Panc1 (cell line): ENCODE measurements around the gene LIPJ. TPM values are rescaled to one million over a fixed set of nuclear protein-coding genes. Genes with fewer than 3 reads are reported as not detected.

Experiments
- ATAC-seq: fragments of 200-7000 bp; cut with Tn5 transposase; 2 replicates; pipeline ENCODE4 v1.9.1; 2020; ENCODE audit warnings: mild to moderate bottlenecking, moderate library complexity
- BruUV-seq: library from RNA; stranded (reverse); fragments of 400-500 nt; replicated peaks from 2 replicates; lab custom pipeline; 2021; lab: Mats Ljungman, UMichigan
- CTCF ChIA-PET: fragments of 300-600 bp; sonication (Branson Sonifier 250); formaldehyde crosslinking; loops from one replicate; lab custom pipeline; 2022; ENCODE audit warnings: antibody characterized with exemption; lab: Charles Lee
- POLR2A ChIA-PET: fragments of 300-600 bp; sonication (Branson Sonifier 250); formaldehyde crosslinking; loops from one replicate; lab custom pipeline; 2022; ENCODE audit warnings: antibody characterized with exemption; lab: Charles Lee
- DNase-seq: peaks from one replicate; pipeline ENCODE4 v3.0.0-alpha.2; 2010; ENCODE audit warnings: low read depth, low spot score
- H3K27ac ChIP-seq: 2 replicates; pipeline ENCODE4 v1.5.1; 2011; ENCODE audit warnings: mild to moderate bottlenecking, low read length, inconsistent platforms
- H3K27me3 ChIP-seq: fragments of 200-500 bp; sonication (Bioruptor generic); 2 replicates; pipeline ENCODE4 v1.6.0; 2014; ENCODE audit warnings: low read length, inconsistent platforms; ENCODE audit not compliant: control insufficient read depth, insufficient read depth
- H3K36me3 ChIP-seq: fragments of 200-500 bp; sonication (Bioruptor generic); 2 replicates; pipeline ENCODE4 v1.5.1; 2014; ENCODE audit warnings: inconsistent platforms, mild to moderate bottlenecking, low read length, moderate library complexity; ENCODE audit not compliant: control insufficient read depth, insufficient read depth
- H3K4me1 ChIP-seq: 2 replicates; pipeline ENCODE4 v1.5.1; 2011; ENCODE audit warnings: inconsistent platforms, mild to moderate bottlenecking, low read length, moderate library complexity; ENCODE audit not compliant: control insufficient read depth, insufficient read depth
- H3K4me3 ChIP-seq, 2 experiments: 2 replicates each; pipeline ENCODE4 v1.5.1; 2011 to 2012; ENCODE audit warnings: low read depth in 2 of 2, low read length in 2 of 2, mild to moderate bottlenecking in 2 of 2, inconsistent platforms in 1 of 2, moderate library complexity in 1 of 2
- H3K9me3 ChIP-seq: fragments of 200-500 bp; sonication (Bioruptor generic); 2 replicates; pipeline ENCODE4 v1.5.1; 2014; ENCODE audit warnings: low read depth, mild to moderate bottlenecking, inconsistent platforms, low read length, moderate library complexity; ENCODE audit not compliant: control insufficient read depth, insufficient read depth
- POLR2AphosphoS5 ChIP-seq: IDR thresholded peaks from 2 replicates; pipeline ENCODE4 v1.6.1; 2012; ENCODE audit warnings: mild to moderate bottlenecking, low read depth, low read length, moderate library complexity
- SIN3A ChIP-seq: IDR thresholded peaks from 2 replicates; pipeline ENCODE4 v1.6.1; 2012; ENCODE audit warnings: low read depth, mild to moderate bottlenecking, low read length, moderate library complexity, borderline replicate concordance; ENCODE audit not compliant: insufficient read depth
- TCF7L2 ChIP-seq: IDR thresholded peaks from 2 replicates; pipeline ENCODE4 v1.6.1; 2011; ENCODE audit warnings: mild to moderate bottlenecking, low read depth, low read length, inconsistent platforms
- in situ Hi-C: cut with HindIII; loops from 2 replicates; pipeline ENCODE4 v1.10.0; 2016; ENCODE audit warnings: low sequenced_read_pairs, low pct_unique_long_range_greater_than_20kb
- intact Hi-C: fragments of 100-400 bp; cut with micrococcal nuclease; formaldehyde crosslinking; loops from one replicate; pipeline ENCODE4 v1.10.0; 2022; ENCODE audit not compliant: unreplicated experiment
- total RNA-seq: library from RNA; stranded (reverse); gene quantifications from one replicate; pipeline ENCODE4 v1.2.1, GENCODE V29; 2021; ENCODE audit not compliant: unreplicated experiment
- TF ChIP-seq, protein P1 (sequence below), 2 experiments: IDR thresholded peaks; 2 replicates each; pipeline ENCODE4 v1.6.1; 2011 to 2012; ENCODE audit warnings: low read depth in 2 of 2, control low read depth in 1 of 2, low read length in 1 of 2, mild to moderate bottlenecking in 1 of 2, moderate library complexity in 1 of 2; ENCODE audit not compliant: insufficient read depth in 1 of 2
- TF ChIP-seq, protein P2 (sequence below): fragments of 450-650 bp; IDR thresholded peaks from 2 replicates; pipeline ENCODE4 v1.5.1; 2017; ENCODE audit warnings: mild to moderate bottlenecking

Gene LIPJ
- total RNA-seq, 1 experiment from 2014 or later = not detected

DNA sequence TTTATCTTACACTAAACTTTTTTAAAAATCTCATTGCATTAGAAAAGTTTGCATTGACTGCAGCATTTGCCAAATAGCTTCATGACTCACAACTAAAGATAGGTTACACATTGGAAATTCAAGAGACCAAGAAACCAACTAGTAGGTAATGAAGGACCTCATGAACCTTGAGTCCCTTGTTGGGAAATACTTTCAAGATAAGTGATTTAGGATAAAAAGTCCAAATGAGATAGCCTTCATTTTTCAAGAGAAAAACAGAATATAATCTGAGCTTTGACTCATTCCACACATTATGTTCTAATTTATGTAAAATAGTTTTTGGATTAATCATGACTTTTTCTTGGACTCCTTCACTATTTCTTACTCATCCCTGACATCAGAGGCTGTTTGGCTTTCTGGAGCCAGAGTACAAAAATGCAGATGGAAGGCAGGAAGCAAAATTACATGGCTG lies 64.6 kb downstream of the LIPJ start:
- Histone ChIP-seq H3K27ac (no peak overlapping the region), H3K9me3 (no peaks in the 10 kb centered on the region), H3K4me1 (no peaks in the 10 kb centered on the region; the same call in 1 of the 2 replicates), H3K27me3 (no peaks in the 10 kb centered on the region), H3K36me3 (no peaks in the 10 kb centered on the region; the same call in 1 of the 2 replicates), H3K4me3 (no peak overlapping the region)
- TF ChIP-seq, protein P1, sequence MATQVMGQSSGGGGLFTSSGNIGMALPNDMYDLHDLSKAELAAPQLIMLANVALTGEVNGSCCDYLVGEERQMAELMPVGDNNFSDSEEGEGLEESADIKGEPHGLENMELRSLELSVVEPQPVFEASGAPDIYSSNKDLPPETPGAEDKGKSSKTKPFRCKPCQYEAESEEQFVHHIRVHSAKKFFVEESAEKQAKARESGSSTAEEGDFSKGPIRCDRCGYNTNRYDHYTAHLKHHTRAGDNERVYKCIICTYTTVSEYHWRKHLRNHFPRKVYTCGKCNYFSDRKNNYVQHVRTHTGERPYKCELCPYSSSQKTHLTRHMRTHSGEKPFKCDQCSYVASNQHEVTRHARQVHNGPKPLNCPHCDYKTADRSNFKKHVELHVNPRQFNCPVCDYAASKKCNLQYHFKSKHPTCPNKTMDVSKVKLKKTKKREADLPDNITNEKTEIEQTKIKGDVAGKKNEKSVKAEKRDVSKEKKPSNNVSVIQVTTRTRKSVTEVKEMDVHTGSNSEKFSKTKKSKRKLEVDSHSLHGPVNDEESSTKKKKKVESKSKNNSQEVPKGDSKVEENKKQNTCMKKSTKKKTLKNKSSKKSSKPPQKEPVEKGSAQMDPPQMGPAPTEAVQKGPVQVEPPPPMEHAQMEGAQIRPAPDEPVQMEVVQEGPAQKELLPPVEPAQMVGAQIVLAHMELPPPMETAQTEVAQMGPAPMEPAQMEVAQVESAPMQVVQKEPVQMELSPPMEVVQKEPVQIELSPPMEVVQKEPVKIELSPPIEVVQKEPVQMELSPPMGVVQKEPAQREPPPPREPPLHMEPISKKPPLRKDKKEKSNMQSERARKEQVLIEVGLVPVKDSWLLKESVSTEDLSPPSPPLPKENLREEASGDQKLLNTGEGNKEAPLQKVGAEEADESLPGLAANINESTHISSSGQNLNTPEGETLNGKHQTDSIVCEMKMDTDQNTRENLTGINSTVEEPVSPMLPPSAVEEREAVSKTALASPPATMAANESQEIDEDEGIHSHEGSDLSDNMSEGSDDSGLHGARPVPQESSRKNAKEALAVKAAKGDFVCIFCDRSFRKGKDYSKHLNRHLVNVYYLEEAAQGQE (IDR thresholded peaks at IDR 0.05; ENCODE audit: insufficient read depth in 1 of 2, low read depth in 2 of 2, low read length in 1 of 2) = no peak
- no peak for TF ChIP-seq TCF7L2
- no peak for TF ChIP-seq POLR2AphosphoS5
- no peak for TF ChIP-seq SIN3A
- TF ChIP-seq, protein P2, sequence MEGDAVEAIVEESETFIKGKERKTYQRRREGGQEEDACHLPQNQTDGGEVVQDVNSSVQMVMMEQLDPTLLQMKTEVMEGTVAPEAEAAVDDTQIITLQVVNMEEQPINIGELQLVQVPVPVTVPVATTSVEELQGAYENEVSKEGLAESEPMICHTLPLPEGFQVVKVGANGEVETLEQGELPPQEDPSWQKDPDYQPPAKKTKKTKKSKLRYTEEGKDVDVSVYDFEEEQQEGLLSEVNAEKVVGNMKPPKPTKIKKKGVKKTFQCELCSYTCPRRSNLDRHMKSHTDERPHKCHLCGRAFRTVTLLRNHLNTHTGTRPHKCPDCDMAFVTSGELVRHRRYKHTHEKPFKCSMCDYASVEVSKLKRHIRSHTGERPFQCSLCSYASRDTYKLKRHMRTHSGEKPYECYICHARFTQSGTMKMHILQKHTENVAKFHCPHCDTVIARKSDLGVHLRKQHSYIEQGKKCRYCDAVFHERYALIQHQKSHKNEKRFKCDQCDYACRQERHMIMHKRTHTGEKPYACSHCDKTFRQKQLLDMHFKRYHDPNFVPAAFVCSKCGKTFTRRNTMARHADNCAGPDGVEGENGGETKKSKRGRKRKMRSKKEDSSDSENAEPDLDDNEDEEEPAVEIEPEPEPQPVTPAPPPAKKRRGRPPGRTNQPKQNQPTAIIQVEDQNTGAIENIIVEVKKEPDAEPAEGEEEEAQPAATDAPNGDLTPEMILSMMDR = no peak
- intact Hi-C loops = no loop called here
- ChIA-PET POLR2A (interaction anchor here (0.6 kb wide), 1 partner anchor 190 kb away, joined by 7 read pairs; no protein-coding TSS in a partner anchor), CTCF (interaction anchor here (0.6 kb wide), 1 partner anchor 40 kb away, joined by 3 read pairs; no protein-coding TSS in a partner anchor)
- in situ Hi-C loops = no loop called here
- DNase-seq = peak; percentile 36
- ATAC-seq = no peak
- BruUV-seq = no TSS peak

DNA sequence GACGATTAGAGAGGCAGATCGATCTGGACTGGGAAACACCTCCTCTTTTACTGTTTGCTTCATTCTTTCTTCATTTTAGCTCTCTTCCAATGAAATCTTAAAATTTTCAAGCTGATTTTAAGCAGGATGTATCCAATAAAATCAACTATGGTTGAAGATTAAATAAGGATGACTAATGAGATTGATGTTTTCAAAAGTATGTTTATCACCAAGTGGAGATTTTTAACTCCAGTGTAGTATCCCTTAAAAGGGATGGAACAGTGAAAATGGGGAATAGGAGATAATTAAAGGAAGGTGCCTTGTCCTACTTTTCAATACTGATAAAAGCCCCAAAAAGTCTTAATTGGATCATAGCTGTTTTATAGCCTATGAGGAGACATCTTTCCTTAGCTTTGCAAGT lies 66.1 kb downstream of the LIPJ start:
- no TSS peak for BruUV-seq
- POLR2A ChIA-PET = no interaction called here

More for the DNA sequence above, 66.1 kb downstream of the LIPJ start:
- no peak for DNase-seq
- H3K9me3 ChIP-seq = no peaks in the 10 kb centered on the region
- CTCF ChIA-PET = no interaction called here
- TF ChIP-seq, protein P2 = no peak
- TF ChIP-seq, protein P1 (IDR thresholded peaks at IDR 0.05; ENCODE audit: insufficient read depth in 1 of 2, low read depth in 2 of 2, low read length in 1 of 2) = no peak
- no peak for TF ChIP-seq SIN3A
- no peak for TF ChIP-seq TCF7L2
- TF ChIP-seq POLR2AphosphoS5 = no peak
- H3K27me3 ChIP-seq = no peaks in the 10 kb centered on the region
- intact Hi-C loops = no loop called here
- no peak for ATAC-seq
- H3K27ac ChIP-seq = no peak overlapping the region
- no peaks in the 10 kb centered on the region; the same call in 1 of the 2 replicates for H3K4me1 ChIP-seq
- no peaks in the 10 kb centered on the region; the same call in 1 of the 2 replicates for H3K36me3 ChIP-seq
- in situ Hi-C loops = no loop called here
- no peak overlapping the region for H3K4me3 ChIP-seq
